GM18520 (cell line): Measurements from ENCODE around the gene PTGES.

Experiments used
- ATAC-seq: cut with Tn5 transposase; IDR thresholded peaks from one replicate; pipeline ENCODE4 v1.9.1; 2021; ENCODE audit not compliant: unreplicated experiment

The PTGES gene

DNA sequence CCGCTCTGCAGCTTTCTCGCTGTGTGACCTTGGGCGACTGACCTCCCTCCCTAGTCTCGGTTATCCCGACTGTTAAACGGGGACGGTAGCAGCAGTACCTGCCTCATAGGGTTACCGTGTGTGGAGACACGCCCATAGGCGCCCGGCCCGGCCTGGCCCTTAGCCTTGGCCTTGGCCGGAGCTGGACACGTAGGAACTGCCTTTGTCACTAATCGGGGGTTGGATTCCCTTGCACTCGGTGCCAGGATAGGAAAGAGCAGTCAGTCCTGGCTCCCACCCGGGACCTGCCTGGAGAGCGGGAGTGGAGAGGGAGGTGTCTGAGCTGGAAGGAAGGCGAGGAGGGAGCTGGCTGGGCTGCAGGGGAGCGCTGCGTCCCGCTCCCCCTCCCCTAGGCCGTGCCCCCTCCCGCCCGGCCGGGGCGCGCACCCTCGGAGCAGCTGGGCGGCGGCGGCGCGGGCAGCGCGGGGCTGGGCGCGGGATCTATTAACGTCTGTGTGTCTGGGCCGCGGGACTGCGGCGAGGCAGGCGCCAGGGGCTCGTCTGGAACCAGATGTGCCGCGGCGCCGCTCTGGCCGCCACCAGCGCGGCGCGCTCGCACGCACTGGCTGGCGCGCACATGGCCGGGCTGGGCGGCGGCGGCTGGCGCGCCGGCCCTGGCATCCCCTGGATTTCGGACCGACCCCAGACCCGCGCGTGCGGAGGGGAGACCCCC is 55.7 kb downstream of the PTGES start:
- ATAC-seq, result no peak

DNA sequence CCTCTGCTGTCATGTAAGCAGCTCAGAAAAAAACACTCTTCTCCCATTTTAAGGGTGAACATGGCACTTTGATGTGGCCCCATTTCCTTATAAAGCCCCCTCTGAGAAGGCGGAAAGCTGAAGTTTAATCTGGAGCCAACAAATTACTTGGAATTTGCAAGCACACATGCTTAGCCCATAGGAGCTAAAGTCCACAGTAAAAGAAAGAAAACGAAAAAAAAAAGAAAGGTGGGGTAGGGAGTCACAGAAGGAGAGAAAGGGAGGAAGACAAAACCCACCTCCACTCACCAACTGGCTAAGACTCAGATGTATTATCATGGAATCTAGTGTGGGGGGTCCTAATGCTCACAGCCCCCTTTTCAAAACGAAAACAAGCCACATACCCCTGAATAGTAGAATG is 57.0 kb downstream of the PTGES start:
- no peak for ATAC-seq

DNA sequence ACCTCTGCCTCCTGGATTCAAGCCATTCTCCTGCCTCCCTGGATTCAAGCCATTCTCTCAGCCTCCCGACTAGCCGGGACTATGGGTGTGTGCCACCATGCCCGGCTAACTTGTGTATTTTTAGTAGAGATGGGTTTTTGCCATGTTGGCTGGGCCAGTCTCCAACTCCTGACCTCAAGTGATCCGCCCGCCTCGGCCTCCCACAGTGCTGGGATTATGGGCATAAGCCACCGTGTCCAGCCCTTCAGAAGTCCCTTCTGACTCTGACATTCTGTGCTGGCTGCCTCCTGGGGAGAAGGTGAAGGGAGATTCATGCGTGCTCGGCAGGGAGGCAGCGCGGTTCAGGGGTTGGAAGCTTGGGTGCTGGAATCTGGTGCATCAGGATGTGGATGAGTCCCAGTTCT is 58.6 kb downstream of the PTGES start:
- no peak for ATAC-seq

DNA sequence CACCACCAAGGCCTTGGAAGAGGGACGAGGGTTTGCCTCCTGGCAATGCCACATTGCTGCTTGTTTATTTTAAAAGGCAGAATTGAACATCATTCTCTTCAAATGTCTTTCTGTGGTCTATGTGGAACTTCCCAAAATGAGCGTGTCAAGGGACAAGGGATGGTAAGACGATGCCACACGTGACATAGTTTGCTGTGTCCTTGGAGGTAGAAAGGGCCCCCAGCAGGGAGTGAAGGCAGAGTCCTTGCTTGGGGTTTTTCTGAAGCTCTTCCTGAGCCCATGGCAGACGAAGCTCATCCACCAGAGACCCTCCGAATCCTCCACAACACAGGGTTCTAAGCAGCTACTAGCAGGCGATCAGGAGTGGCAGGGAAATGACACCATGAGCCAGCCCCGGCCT is 59.1 kb downstream of the PTGES start:
- no peak for ATAC-seq

DNA sequence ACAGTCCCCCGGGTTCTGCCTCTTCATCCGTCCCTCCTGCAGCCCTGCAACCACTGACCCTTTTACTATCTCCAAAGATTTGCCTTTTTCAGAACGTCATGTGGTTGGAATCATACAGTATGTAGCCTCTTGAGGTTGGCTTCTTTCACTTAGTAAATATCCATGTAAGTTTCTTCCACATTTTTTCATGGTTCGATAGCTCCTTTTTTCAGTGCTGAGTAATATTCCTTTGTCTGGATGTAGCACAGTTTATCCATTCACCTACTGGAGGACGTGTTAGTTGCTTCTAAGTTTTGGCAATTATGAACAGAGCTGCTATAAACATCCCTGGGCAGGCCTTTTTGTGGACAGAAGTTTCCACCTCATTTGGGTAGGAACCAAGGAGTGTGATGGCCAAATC is 60.3 kb downstream of the PTGES start:
- ATAC-seq, result no peak
